Measurements from ENCODE around the gene ARID4B. TPM values are rescaled to one million over a fixed set of nuclear protein-coding genes. Genes with fewer than 3 reads are reported as not detected.
"Not testable (repeated sequence)": the region's sequence is repeated elsewhere in the genome, so short reads cannot be mapped to it uniquely, and the experiment has no call there.

The ARID4B gene
- total RNA-seq, 2 donors from 2014 or later: 32.4 to 50.2 TPM

GRCh38 chr1:235315735-235316134, 12.2 kb downstream of the ARID4B start:
- Histone ChIP-seq H3K36me3 (peaks cover 4% of the 10 kb centered on the region), H3K27ac (no peak overlapping the region), H3K4me3 (no peak overlapping the region), H3K27me3 (replicated peaks; ENCODE audit: insufficient read depth) (no peaks in the 10 kb centered on the region), H3K4me1 (ENCODE audit: control insufficient read depth in 1 of 2, low read depth in 2 of 2) (peaks cover 7 to 39% of the 10 kb centered on the region in 2 donors), H3K9me3 (no peaks in the 10 kb centered on the region)
- DNase-seq (ENCODE audit: low spot score): no peak
- ATAC-seq (ENCODE audit: insufficient number of reproducible peaks, low FRiP score, low read depth): no peak
- TF ChIP-seq CTCF (IDR thresholded peaks at IDR 0.05): no peak

- Histone ChIP-seq H3K36me3 (peaks cover 4% of the 10 kb centered on the region), H3K9me3 (no peaks in the 10 kb centered on the region), H3K4me3 (no peak overlapping the region), H3K27ac (no peak overlapping the region), H3K4me1 (ENCODE audit: control insufficient read depth in 1 of 2, low read depth in 2 of 2) (peaks cover 10 to 43% of the 10 kb centered on the region in 2 donors), H3K27me3 (replicated peaks; ENCODE audit: insufficient read depth) (no peaks in the 10 kb centered on the region)
- TF ChIP-seq CTCF (IDR thresholded peaks at IDR 0.05): no peak
- DNase-seq (ENCODE audit: low spot score): no peak
- ATAC-seq (ENCODE audit: insufficient number of reproducible peaks, low FRiP score, low read depth): no peak
Observed at GRCh38 chr1:235315173-235315572, 12.8 kb downstream of the ARID4B start.

GRCh38 chr1:235313931-235314678, 13.9 kb downstream of the ARID4B start:
- ATAC-seq (ENCODE audit: insufficient number of reproducible peaks, low FRiP score, low read depth): no peak
- no peak overlapping the region for H3K27ac ChIP-seq
- no peak for TF ChIP-seq CTCF (IDR thresholded peaks at IDR 0.05)

DNA sequence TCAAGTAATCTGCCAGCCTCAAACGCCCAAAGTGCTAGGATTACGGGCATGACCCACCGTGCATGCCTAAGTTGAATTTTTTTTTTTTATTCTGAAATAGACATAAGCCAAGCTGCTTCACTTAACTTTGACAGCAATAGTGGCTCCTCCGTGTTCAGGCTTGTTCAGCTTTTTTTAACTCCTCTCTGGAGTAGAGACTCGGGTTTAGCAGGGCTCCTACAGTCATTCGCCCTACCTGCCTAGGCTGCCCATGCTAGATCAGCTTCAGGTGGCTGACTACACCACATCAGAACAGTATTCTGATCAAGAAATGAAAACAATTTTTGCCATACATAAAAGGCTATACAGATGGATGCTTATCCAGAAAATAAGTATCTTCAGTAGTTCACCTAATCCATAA, 14.7 kb downstream of the ARID4B start:
- DNase-seq (ENCODE audit: low spot score): no peak
- H3K9me3 ChIP-seq: no peaks in the 10 kb centered on the region
- H3K36me3 ChIP-seq: peaks cover under 1% of the 10 kb centered on the region
- no peak overlapping the region for H3K27ac ChIP-seq
- H3K4me1 ChIP-seq (ENCODE audit: control insufficient read depth in 1 of 2, low read depth in 2 of 2): peaks cover 10 to 43% of the 10 kb centered on the region in 2 donors
- H3K4me3 ChIP-seq: no peak overlapping the region
- TF ChIP-seq CTCF (IDR thresholded peaks at IDR 0.05): no peak
- no peak for ATAC-seq (ENCODE audit: insufficient number of reproducible peaks, low FRiP score, low read depth)
- H3K27me3 ChIP-seq (replicated peaks; ENCODE audit: insufficient read depth): no peaks in the 10 kb centered on the region

More at GRCh38 chr1:235313931-235314678, 13.9 kb downstream of the ARID4B start:
- H3K4me1 ChIP-seq (ENCODE audit: control insufficient read depth in 1 of 2, low read depth in 2 of 2): peaks cover 10 to 43% of the 10 kb centered on the region in 2 donors
- peaks cover 4% of the 10 kb centered on the region for H3K36me3 ChIP-seq
- H3K4me3 ChIP-seq: no peak overlapping the region
- DNase-seq (ENCODE audit: low spot score): no peak
- H3K27me3 ChIP-seq (replicated peaks; ENCODE audit: insufficient read depth): no peaks in the 10 kb centered on the region
- H3K9me3 ChIP-seq: no peaks in the 10 kb centered on the region

GRCh38 chr1:235309206-235309605, 18.8 kb downstream of the ARID4B start:
- ATAC-seq (ENCODE audit: insufficient number of reproducible peaks, low FRiP score, low read depth); H3K4me3 ChIP-seq; DNase-seq (ENCODE audit: low spot score); H3K36me3 ChIP-seq; H3K27me3 ChIP-seq (replicated peaks; ENCODE audit: insufficient read depth); H3K9me3 ChIP-seq; H3K27ac ChIP-seq: not testable (repeated sequence)
- peaks cover 19 to 62% of the 10 kb centered on the region in 2 donors for H3K4me1 ChIP-seq (ENCODE audit: control insufficient read depth in 1 of 2, low read depth in 2 of 2)
